Femur (tissue), 1 donor: Measurements from ENCODE around the gene ZBTB2.
"Not testable (repeated sequence)": the region's sequence is repeated elsewhere in the genome, so short reads cannot be mapped to it uniquely, and the experiment has no call there.

ENCODE experiments used
- DNase-seq: peaks from one replicate; pipeline ENCODE4 v3.0.0-alpha.2; 2017

ZBTB2 gene

DNA sequence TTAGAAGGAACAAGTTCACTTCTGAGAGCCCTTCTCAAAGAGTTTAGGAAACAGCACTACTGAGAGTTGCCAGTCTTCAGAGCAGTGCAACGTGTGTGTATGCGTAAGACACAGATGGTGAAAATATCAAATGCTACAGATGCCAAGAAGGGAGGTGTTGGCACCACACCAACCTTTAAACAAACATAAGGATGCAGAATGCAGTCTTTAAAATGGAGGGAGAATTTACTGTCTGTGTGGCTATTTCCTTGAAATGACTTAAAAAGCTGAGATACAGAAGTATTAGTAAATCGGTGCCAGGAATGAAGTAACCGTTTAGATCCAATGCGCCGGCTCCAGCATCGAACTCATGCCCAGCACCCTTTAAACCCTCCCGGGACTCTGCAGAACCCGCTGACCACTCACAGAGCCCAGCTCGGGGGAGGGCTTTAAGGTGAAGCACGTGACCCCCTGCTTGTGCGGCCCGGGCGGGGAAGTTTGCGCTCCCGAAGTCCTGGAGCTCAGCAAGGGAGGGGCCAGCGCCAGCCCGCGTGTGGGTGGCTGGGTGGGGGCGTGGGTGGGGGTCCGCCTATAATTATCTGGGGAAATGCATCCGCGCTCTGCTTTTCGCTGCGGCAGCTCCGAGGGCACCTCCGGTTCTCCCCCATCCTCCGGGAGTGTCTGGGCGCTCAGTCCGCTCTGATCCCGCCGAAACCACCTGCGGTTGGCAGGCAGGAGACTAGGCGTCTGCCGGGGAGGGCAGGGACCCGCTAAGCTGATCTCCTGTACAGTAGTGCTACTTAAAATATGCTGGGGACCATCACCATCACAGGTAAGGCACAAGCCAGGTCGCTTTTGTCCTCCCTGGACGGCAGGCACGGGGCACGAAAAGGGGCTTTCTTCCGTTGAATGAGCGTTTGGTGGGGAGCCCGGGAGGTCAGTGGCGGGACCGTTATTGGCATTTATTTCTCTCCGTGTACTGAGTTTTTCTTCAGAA, 66.0 kb downstream of the ZBTB2 start:
- peak; percentile 83 for DNase-seq

GRCh38 chr6:151324488-151324825, 66.9 kb downstream of the ZBTB2 start:
- DNase-seq, result no peak

DNA sequence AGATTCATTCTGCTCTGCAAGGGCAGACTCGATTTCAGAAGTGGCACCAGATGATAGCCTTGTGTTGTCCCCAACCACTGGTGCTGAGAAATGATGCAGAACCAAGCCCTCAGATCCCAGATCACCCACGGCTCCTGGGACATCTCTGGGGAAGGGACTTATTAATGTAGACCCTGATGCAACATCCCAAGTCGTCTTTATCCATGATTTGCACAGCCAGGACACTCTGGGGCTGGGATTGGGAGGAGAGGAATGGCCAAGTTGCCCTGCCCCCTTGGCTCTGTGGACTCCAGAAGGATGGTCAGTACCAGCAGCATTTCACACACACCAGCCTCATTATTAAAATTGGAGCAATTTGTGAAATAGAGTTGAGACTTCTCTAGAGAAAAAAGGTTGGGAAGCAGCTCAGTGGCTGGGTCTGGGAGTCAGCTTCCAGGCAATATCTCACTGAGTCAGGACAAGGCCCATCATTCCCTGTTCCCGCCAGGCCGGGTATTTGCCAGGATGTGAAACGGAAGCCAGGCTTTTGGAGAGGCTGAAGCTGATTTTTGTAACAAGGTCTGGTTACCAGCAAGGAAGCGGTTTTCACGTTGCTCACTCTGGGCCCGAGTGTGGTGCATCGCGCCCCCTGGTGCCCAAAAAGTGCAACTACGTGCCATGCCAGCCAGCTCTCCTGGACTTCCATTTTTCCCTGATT, 67.4 kb downstream of the ZBTB2 start:
- peak; percentile 95 for DNase-seq

DNA sequence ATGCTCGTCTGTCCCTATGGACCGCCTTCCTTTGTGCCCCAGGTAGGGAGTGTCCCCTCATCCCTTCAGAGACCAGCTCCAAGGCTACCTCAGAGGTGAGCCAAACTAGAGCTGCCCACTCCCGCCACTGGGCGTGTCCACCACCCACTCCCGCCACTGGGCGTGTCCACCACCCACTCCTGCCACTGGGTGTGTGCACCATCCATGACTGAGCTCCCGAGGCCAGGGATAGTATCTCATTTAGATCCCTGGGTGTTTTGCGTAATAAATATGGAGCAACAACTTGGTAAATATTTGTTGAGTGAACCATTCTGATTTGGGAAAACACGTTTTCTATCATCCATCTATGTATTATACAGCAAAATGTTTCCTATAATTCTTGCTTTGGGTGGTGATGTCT, 68.8 kb downstream of the ZBTB2 start:
- no peak for DNase-seq

GRCh38 chr6:151321438-151321837, 69.9 kb downstream of the ZBTB2 start:
- no peak for DNase-seq

DNA sequence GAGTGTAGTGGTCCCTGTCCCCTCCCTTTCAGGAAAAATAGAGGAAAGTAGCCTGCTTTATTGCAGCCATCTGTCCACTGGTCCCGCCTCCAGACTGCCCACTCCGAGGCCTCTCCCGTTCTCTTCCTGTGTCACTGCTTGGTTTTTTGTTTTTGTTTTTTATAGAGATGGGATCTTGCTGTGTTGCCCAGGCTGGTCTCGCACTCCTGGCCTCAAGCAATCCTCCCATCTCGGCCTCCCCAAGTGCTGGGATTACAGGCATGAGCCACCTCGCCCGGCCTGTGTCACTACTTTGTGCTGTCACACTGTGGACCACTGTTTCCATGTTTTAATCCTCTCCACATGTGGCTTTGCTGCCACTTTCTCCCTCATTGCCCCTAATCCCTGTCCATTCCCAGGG, 71.2 kb downstream of the ZBTB2 start:
- no peak for DNase-seq

GRCh38 chr6:151317995-151318365, 73.4 kb downstream of the ZBTB2 start:
- no peak for DNase-seq

GRCh38 chr6:151317103-151317994, 74.0 kb downstream of the ZBTB2 start:
- no peak for DNase-seq

- not testable (repeated sequence) for DNase-seq
Observed at GRCh38 chr6:151315661-151316060, 75.7 kb downstream of the ZBTB2 start.
